Activated T-cell treated with anti-CD3 and anti-CD28 coated beads, Interleukin-2, amount 50 U/mL, for 4 hours (primary cell): ENCODE results near the gene MORF4L2. TPM values are rescaled to one million over a fixed set of nuclear protein-coding genes. Genes with fewer than 3 reads are reported as not detected.
A peak's percentile ranks its signal among the peaks of the same experiment; 100 is the strongest.

Experiments
- ATAC-seq, 2 donors: fragments of 200-7000 bp; cut with Tn5 transposase; one replicate each; pipeline ENCODE4 v1.10.0; 2021
- DNase-seq: peaks from one replicate; pipeline ENCODE4 v3.0.0-alpha.2; 2020
- H3K27me3 Mint-ChIP-seq: one replicate; pipeline ENCODE4 v1.8.0; 2021; ENCODE audit warnings: low read depth, mixed read lengths
- H3K36me3 Mint-ChIP-seq: one replicate; pipeline ENCODE4 v1.8.0; 2022; ENCODE audit warnings: mixed read lengths; ENCODE audit not compliant: insufficient read depth
- H3K4me1 Mint-ChIP-seq: one replicate; pipeline ENCODE4 v1.8.0; 2021; ENCODE audit warnings: low read depth, mixed read lengths
- H3K4me3 Mint-ChIP-seq: one replicate; pipeline ENCODE4 v1.8.0; 2021; ENCODE audit warnings: mild to moderate bottlenecking, moderate library complexity, mixed read lengths
- H3K9me3 Mint-ChIP-seq: one replicate; pipeline ENCODE4 v1.8.0; 2021; ENCODE audit warnings: mixed read lengths
- total RNA-seq, 3 donors: library from RNA; stranded (reverse); gene quantifications; one replicate each; pipeline ENCODE4 v1.2.1, GENCODE V29; 2021

MORF4L2 gene
- 100 to 1,000 TPM; 196 to 207 (median 204) TPM for total RNA-seq

GRCh38 chrX:103686199-103687072 is at the start of gene MORF4L2:
Gene MORF4L2 (minus strand): TSS chrX:103686699. CDS start chrX:103677027, 9,672 bp downstream.
- no peak within 1 kb of the TSS for H3K4me3 Mint-ChIP-seq
- no peaks in the 10 kb centered on the region for H3K27me3 Mint-ChIP-seq
- peak; percentile 80 for DNase-seq
- peaks cover 10% of the 10 kb centered on the region for H3K4me1 Mint-ChIP-seq
- H3K36me3 Mint-ChIP-seq = peaks cover 8% of the 10 kb centered on the region
- ATAC-seq = peak; percentile 90
- H3K9me3 Mint-ChIP-seq = no peaks in the 10 kb centered on the region

GRCh38 chrX:103734125-103734760 is 47.7 kb upstream of the MORF4L2 start:
- peaks cover 2% of the 10 kb centered on the region for H3K27me3 Mint-ChIP-seq
- DNase-seq = no peak
- H3K9me3 Mint-ChIP-seq = no peaks in the 10 kb centered on the region
- H3K4me3 Mint-ChIP-seq = no peak overlapping the region
- no peak for ATAC-seq
- peaks cover 4% of the 10 kb centered on the region for H3K4me1 Mint-ChIP-seq
- H3K36me3 Mint-ChIP-seq = no peaks in the 10 kb centered on the region

GRCh38 chrX:103733017-103733416 is 46.5 kb upstream of the MORF4L2 start:
- Mint-ChIP-seq H3K4me3 (no peak overlapping the region), H3K4me1 (peaks cover 4% of the 10 kb centered on the region), H3K9me3 (no peaks in the 10 kb centered on the region), H3K36me3 (no peaks in the 10 kb centered on the region), H3K27me3 (peaks cover 2% of the 10 kb centered on the region)
- ATAC-seq = no peak
- no peak for DNase-seq

GRCh38 chrX:103730796-103731493 is 44.4 kb upstream of the MORF4L2 start:
- H3K36me3 Mint-ChIP-seq = no peaks in the 10 kb centered on the region
- ATAC-seq = no peak
- DNase-seq = no peak
- H3K27me3 Mint-ChIP-seq = peaks cover 2% of the 10 kb centered on the region
- no peaks in the 10 kb centered on the region for H3K9me3 Mint-ChIP-seq
- H3K4me3 Mint-ChIP-seq = no peak overlapping the region
- peaks cover 4% of the 10 kb centered on the region for H3K4me1 Mint-ChIP-seq

GRCh38 chrX:103730147-103730795 is 43.8 kb upstream of the MORF4L2 start:
- Mint-ChIP-seq H3K9me3 (no peaks in the 10 kb centered on the region), H3K36me3 (no peaks in the 10 kb centered on the region), H3K4me3 (no peak overlapping the region), H3K4me1 (peaks cover 4% of the 10 kb centered on the region), H3K27me3 (peaks cover 2% of the 10 kb centered on the region)
- no peak for DNase-seq
- ATAC-seq = no peak

GRCh38 chrX:103729015-103729414 is 42.5 kb upstream of the MORF4L2 start:
- ATAC-seq = no peak
- H3K36me3 Mint-ChIP-seq = no peaks in the 10 kb centered on the region
- no peak for DNase-seq
- H3K4me1 Mint-ChIP-seq = peaks cover 4% of the 10 kb centered on the region
- no peaks in the 10 kb centered on the region for H3K9me3 Mint-ChIP-seq
- no peak overlapping the region for H3K4me3 Mint-ChIP-seq
- H3K27me3 Mint-ChIP-seq = peaks cover 2% of the 10 kb centered on the region

- Mint-ChIP-seq H3K4me1 (peaks cover 4% of the 10 kb centered on the region), H3K27me3 (no peaks in the 10 kb centered on the region), H3K36me3 (no peaks in the 10 kb centered on the region), H3K4me3 (no peak overlapping the region), H3K9me3 (no peaks in the 10 kb centered on the region)
- ATAC-seq (no peak), DNase-seq (no peak)
Measured at GRCh38 chrX:103727115-103727514, 40.6 kb upstream of the MORF4L2 start.

- Mint-ChIP-seq H3K4me3 (no peak overlapping the region), H3K4me1 (peaks cover 4% of the 10 kb centered on the region), H3K36me3 (no peaks in the 10 kb centered on the region), H3K9me3 (no peaks in the 10 kb centered on the region), H3K27me3 (no peaks in the 10 kb centered on the region)
- ATAC-seq = no peak
- DNase-seq = no peak
Measured at GRCh38 chrX:103726477-103726876, 40.0 kb upstream of the MORF4L2 start.

GRCh38 chrX:103722505-103722904 is 36.0 kb upstream of the MORF4L2 start:
- DNase-seq (no peak), ATAC-seq (no peak)
- H3K4me3 Mint-ChIP-seq = no peak overlapping the region

GRCh38 chrX:103718120-103718519 is 31.6 kb upstream of the MORF4L2 start:
- ATAC-seq (no peak), DNase-seq (no peak)
- Mint-ChIP-seq H3K4me1 (no peaks in the 10 kb centered on the region), H3K36me3 (no peaks in the 10 kb centered on the region), H3K9me3 (no peaks in the 10 kb centered on the region), H3K27me3 (no peaks in the 10 kb centered on the region), H3K4me3 (no peak overlapping the region)

More at GRCh38 chrX:103722505-103722904, 36.0 kb upstream of the MORF4L2 start:
- H3K9me3 Mint-ChIP-seq = no peaks in the 10 kb centered on the region
- H3K4me1 Mint-ChIP-seq = no peaks in the 10 kb centered on the region
- H3K27me3 Mint-ChIP-seq = no peaks in the 10 kb centered on the region
- H3K36me3 Mint-ChIP-seq = no peaks in the 10 kb centered on the region

GRCh38 chrX:103716962-103717361 is 30.5 kb upstream of the MORF4L2 start:
- H3K36me3 Mint-ChIP-seq = no peaks in the 10 kb centered on the region
- H3K9me3 Mint-ChIP-seq = no peaks in the 10 kb centered on the region
- no peak for ATAC-seq
- H3K27me3 Mint-ChIP-seq = no peaks in the 10 kb centered on the region
- H3K4me1 Mint-ChIP-seq = no peaks in the 10 kb centered on the region
- H3K4me3 Mint-ChIP-seq = no peak overlapping the region
- no peak for DNase-seq

GRCh38 chrX:103710609-103711008 is 24.1 kb upstream of the MORF4L2 start, which contains the start of gene TMEM31:
Gene TMEM31 (plus strand): TSS chrX:103710909. CDS start chrX:103712259, 1,350 bp downstream.
- no peaks in the 10 kb centered on the region for H3K9me3 Mint-ChIP-seq
- H3K36me3 Mint-ChIP-seq = no peaks in the 10 kb centered on the region
- H3K4me3 Mint-ChIP-seq = no peak within 1 kb of the TSS
- H3K4me1 Mint-ChIP-seq = no peaks in the 10 kb centered on the region
- DNase-seq (no peak), ATAC-seq (no peak)
- no peaks in the 10 kb centered on the region for H3K27me3 Mint-ChIP-seq

GRCh38 chrX:103704863-103705262 is 18.4 kb upstream of the MORF4L2 start:
- no peaks in the 10 kb centered on the region for H3K36me3 Mint-ChIP-seq
- no peak overlapping the region for H3K4me3 Mint-ChIP-seq
- H3K4me1 Mint-ChIP-seq = no peaks in the 10 kb centered on the region
- no peaks in the 10 kb centered on the region for H3K9me3 Mint-ChIP-seq
- no peak for ATAC-seq
- H3K27me3 Mint-ChIP-seq = peaks cover 3% of the 10 kb centered on the region
- DNase-seq = no peak

GRCh38 chrX:103699243-103699642 is 12.7 kb upstream of the MORF4L2 start:
- Mint-ChIP-seq H3K27me3 (peaks cover 3% of the 10 kb centered on the region), H3K9me3 (no peaks in the 10 kb centered on the region), H3K4me1 (no peaks in the 10 kb centered on the region), H3K36me3 (no peaks in the 10 kb centered on the region), H3K4me3 (no peak overlapping the region)
- ATAC-seq = no peak
- no peak for DNase-seq
